ENCODE measurements around the gene ERVV-1.

Gene ERVV-1

DNA sequence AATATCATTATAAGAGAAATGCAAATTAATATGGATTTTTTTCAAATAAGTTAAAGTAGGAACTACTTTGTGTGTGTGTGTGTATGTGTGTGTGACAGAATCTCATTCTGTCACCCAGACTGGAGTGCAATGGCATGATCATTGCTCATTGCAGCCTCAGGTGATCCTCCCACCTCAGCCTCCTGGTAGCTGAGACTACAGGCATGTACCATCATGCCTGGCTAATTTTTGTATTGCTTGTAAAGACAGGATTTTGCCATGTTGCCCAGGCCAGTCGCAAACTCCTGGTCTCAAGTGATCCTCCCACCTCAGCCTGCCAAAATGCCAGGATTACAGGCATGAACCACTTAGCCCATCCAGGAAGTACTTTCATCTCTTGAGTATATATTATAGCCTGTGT, 27.6 kb downstream of the ERVV-1 start:
- H3K9ac ChIP-seq (ENCODE audit: low read depth, low read length) = no peak overlapping the region
- no peaks in the 10 kb centered on the region for H4K20me1 ChIP-seq (ENCODE audit: insufficient read depth, low read length)
- no peaks in the 10 kb centered on the region for H3K9me3 ChIP-seq (ENCODE audit: insufficient read depth, low read length, severe bottlenecking)
- no peaks in the 10 kb centered on the region for H3K79me2 ChIP-seq (ENCODE audit: insufficient read depth, low read length)
- H2AFZ ChIP-seq (ENCODE audit: low read depth, low read length) = no peak overlapping the region
- H3K4me1 ChIP-seq (ENCODE audit: insufficient read depth, low read length) = no peaks in the 10 kb centered on the region
- no peaks in the 10 kb centered on the region for H3K36me3 ChIP-seq (ENCODE audit: insufficient read depth, low read length)
- no peak overlapping the region for H3K27ac ChIP-seq (ENCODE audit: low read length)
- no peaks in the 10 kb centered on the region for H3K27me3 ChIP-seq (ENCODE audit: insufficient read depth, low read length, poor library complexity)
- DNase-seq = no peak
- no peak overlapping the region for H3K4me2 ChIP-seq (ENCODE audit: insufficient read depth, low read length)
- H3K4me3 ChIP-seq (ENCODE audit: low read depth in 1 of 2, low read length in 2 of 2) = no peak overlapping the region
- no peak for ATAC-seq (ENCODE audit: insufficient read depth, low read depth)
- TF ChIP-seq, protein P1, sequence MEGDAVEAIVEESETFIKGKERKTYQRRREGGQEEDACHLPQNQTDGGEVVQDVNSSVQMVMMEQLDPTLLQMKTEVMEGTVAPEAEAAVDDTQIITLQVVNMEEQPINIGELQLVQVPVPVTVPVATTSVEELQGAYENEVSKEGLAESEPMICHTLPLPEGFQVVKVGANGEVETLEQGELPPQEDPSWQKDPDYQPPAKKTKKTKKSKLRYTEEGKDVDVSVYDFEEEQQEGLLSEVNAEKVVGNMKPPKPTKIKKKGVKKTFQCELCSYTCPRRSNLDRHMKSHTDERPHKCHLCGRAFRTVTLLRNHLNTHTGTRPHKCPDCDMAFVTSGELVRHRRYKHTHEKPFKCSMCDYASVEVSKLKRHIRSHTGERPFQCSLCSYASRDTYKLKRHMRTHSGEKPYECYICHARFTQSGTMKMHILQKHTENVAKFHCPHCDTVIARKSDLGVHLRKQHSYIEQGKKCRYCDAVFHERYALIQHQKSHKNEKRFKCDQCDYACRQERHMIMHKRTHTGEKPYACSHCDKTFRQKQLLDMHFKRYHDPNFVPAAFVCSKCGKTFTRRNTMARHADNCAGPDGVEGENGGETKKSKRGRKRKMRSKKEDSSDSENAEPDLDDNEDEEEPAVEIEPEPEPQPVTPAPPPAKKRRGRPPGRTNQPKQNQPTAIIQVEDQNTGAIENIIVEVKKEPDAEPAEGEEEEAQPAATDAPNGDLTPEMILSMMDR (IDR thresholded peaks at IDR 0.05; ENCODE audit: borderline replicate concordance, extremely low read depth, low read length, poor library complexity, severe bottlenecking) = no peak
- no peak for TF ChIP-seq EZH2 (IDR thresholded peaks at IDR 0.05; ENCODE audit: borderline replicate concordance, low read depth, low read length, severe bottlenecking)

DNA sequence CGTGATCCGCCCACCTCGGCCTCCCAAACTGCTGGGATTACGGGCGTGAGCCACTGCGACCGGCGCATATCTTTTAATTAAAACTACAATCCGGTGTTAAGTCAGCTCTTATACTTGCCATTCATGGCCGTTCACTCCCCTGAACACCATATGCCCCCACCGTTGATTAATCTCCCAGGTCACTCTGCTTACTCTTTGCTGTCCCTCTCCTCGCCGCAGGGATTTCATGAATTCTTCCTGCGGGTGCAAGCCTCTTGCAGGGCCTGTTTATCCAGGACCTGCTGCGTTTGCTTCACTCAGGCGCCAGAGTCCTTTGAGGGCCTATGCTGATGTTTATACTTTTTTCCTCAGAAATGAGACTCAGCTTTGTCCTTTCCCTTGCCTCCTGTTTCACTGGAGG, 31.8 kb downstream of the ERVV-1 start:
- Histone ChIP-seq H3K79me2 (ENCODE audit: insufficient read depth, low read length) (no peaks in the 10 kb centered on the region), H2AFZ (ENCODE audit: low read depth, low read length) (no peak overlapping the region), H3K4me2 (ENCODE audit: insufficient read depth, low read length) (no peak overlapping the region), H4K20me1 (ENCODE audit: insufficient read depth, low read length) (no peaks in the 10 kb centered on the region), H3K27me3 (ENCODE audit: insufficient read depth, low read length, poor library complexity) (no peaks in the 10 kb centered on the region), H3K4me3 (ENCODE audit: low read depth in 1 of 2, low read length in 2 of 2) (no peak overlapping the region), H3K36me3 (ENCODE audit: insufficient read depth, low read length) (no peaks in the 10 kb centered on the region), H3K9me3 (ENCODE audit: insufficient read depth, low read length, severe bottlenecking) (no peaks in the 10 kb centered on the region), H3K27ac (ENCODE audit: low read length) (no peak overlapping the region), H3K9ac (ENCODE audit: low read depth, low read length) (no peak overlapping the region), H3K4me1 (ENCODE audit: insufficient read depth, low read length) (no peaks in the 10 kb centered on the region)
- no peak for ATAC-seq (ENCODE audit: insufficient read depth, low read depth)
- no peak for DNase-seq
- TF ChIP-seq, protein P1 (IDR thresholded peaks at IDR 0.05; ENCODE audit: borderline replicate concordance, extremely low read depth, low read length, poor library complexity, severe bottlenecking) = no peak
- TF ChIP-seq EZH2 (IDR thresholded peaks at IDR 0.05; ENCODE audit: borderline replicate concordance, low read depth, low read length, severe bottlenecking) = no peak

DNA sequence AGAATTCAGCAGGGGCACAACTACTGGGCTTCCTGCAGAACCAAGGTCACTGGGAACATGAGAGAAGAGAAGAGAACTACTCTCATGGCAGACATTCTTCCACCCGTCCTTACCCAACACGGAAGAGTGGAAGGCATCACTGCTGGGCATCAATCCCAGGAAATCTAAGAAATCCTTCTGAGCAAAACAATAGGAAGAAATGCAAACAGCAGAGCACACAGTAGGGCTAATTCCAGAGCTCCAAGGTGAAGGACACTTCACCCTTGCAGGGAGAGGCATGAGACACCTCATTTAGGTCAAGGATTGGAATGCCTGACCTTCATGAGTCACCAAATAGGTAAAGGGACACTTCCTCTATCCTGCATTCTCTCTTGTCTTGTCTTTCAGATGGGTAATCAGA, 33.7 kb downstream of the ERVV-1 start:
- Histone ChIP-seq H3K4me1 (ENCODE audit: insufficient read depth, low read length) (no peaks in the 10 kb centered on the region), H3K4me3 (ENCODE audit: low read depth in 1 of 2, low read length in 2 of 2) (no peak overlapping the region), H3K79me2 (ENCODE audit: insufficient read depth, low read length) (no peaks in the 10 kb centered on the region), H3K27me3 (ENCODE audit: insufficient read depth, low read length, poor library complexity) (no peaks in the 10 kb centered on the region), H3K9ac (ENCODE audit: low read depth, low read length) (no peak overlapping the region), H3K27ac (ENCODE audit: low read length) (no peak overlapping the region), H3K9me3 (ENCODE audit: insufficient read depth, low read length, severe bottlenecking) (no peaks in the 10 kb centered on the region), H3K4me2 (ENCODE audit: insufficient read depth, low read length) (no peak overlapping the region), H3K36me3 (ENCODE audit: insufficient read depth, low read length) (no peaks in the 10 kb centered on the region), H4K20me1 (ENCODE audit: insufficient read depth, low read length) (no peaks in the 10 kb centered on the region), H2AFZ (ENCODE audit: low read depth, low read length) (no peak overlapping the region)
- ATAC-seq (ENCODE audit: insufficient read depth, low read depth) (no peak), DNase-seq (no peak)
- TF ChIP-seq EZH2 (IDR thresholded peaks at IDR 0.05; ENCODE audit: borderline replicate concordance, low read depth, low read length, severe bottlenecking) = no peak
- TF ChIP-seq, protein P1 (IDR thresholded peaks at IDR 0.05; ENCODE audit: borderline replicate concordance, extremely low read depth, low read length, poor library complexity, severe bottlenecking) = no peak

DNA sequence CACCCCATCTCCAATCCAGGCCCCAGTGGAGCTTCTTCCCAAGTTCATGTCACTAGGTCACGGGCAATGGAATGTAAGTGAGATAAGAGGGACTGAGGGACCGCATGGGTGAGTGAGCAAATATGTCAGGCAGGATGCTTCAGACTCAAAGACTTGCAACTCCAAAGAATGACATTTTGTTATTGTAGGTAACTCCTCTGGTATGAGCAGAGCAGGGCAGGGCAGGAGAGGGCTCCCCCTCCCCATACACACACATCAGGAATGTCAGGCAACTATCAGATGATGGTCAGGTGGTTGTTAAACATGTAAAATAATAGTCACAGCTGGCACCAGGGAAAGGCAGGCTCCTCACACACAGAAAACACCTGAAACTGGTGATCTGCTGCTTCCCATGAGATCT, 41.4 kb downstream of the ERVV-1 start:
- Histone ChIP-seq H3K27ac (ENCODE audit: low read length) (peak overlapping the region; percentile 73), H3K9me3 (ENCODE audit: insufficient read depth, low read length, severe bottlenecking) (peaks cover 2% of the 10 kb centered on the region), H3K4me3 (ENCODE audit: low read depth in 1 of 2, low read length in 2 of 2) (no peak overlapping the region), H3K4me2 (ENCODE audit: insufficient read depth, low read length) (no peak overlapping the region), H3K4me1 (ENCODE audit: insufficient read depth, low read length) (peaks cover 14% of the 10 kb centered on the region), H3K9ac (ENCODE audit: low read depth, low read length) (no peak overlapping the region), H3K36me3 (ENCODE audit: insufficient read depth, low read length) (no peaks in the 10 kb centered on the region), H2AFZ (ENCODE audit: low read depth, low read length) (peak overlapping the region; percentile 65; the same call in 1 of the 2 replicates), H3K27me3 (ENCODE audit: insufficient read depth, low read length, poor library complexity) (no peaks in the 10 kb centered on the region), H4K20me1 (ENCODE audit: insufficient read depth, low read length) (no peaks in the 10 kb centered on the region), H3K79me2 (ENCODE audit: insufficient read depth, low read length) (no peaks in the 10 kb centered on the region)
- DNase-seq (no peak), ATAC-seq (ENCODE audit: insufficient read depth, low read depth) (peak; percentile 48)
- TF ChIP-seq, protein P1 (IDR thresholded peaks at IDR 0.05; ENCODE audit: borderline replicate concordance, extremely low read depth, low read length, poor library complexity, severe bottlenecking) = no peak
- no peak for TF ChIP-seq EZH2 (IDR thresholded peaks at IDR 0.05; ENCODE audit: borderline replicate concordance, low read depth, low read length, severe bottlenecking)

Measured in DND-41 (cell line).